Osteocyte (in vitro differentiated cells): Measurements from ENCODE around the gene MAPT. TPM values are rescaled to one million over a fixed set of nuclear protein-coding genes. Genes with fewer than 3 reads are reported as not detected.
"Not testable (repeated sequence)": the region's sequence is repeated elsewhere in the genome, so short reads cannot be mapped to it uniquely, and the experiment has no call there.

Experiments
- DNase-seq: peaks from one replicate; pipeline ENCODE4 v3.0.0; 2021; ENCODE audit warnings: mixed read lengths; ENCODE audit not compliant: unreplicated experiment; ENCODE audit errors: extremely low spot score
- H3K27ac Mint-ChIP-seq: one replicate; pipeline ENCODE4 v1.8.0; 2021; ENCODE audit warnings: mild to moderate bottlenecking, mixed read lengths; ENCODE audit not compliant: unreplicated experiment
- H3K27me3 Mint-ChIP-seq: one replicate; pipeline ENCODE4 v1.8.0; 2021; ENCODE audit warnings: mixed read lengths; ENCODE audit not compliant: unreplicated experiment
- H3K36me3 Mint-ChIP-seq: one replicate; pipeline ENCODE4 v1.8.0; 2021; ENCODE audit warnings: mixed read lengths; ENCODE audit not compliant: unreplicated experiment
- H3K4me1 Mint-ChIP-seq: one replicate; pipeline ENCODE4 v1.8.0; 2021; ENCODE audit warnings: mixed read lengths; ENCODE audit not compliant: unreplicated experiment
- H3K4me3 Mint-ChIP-seq: one replicate; pipeline ENCODE4 v1.8.0; 2021; ENCODE audit warnings: mild to moderate bottlenecking, moderate library complexity, mixed read lengths; ENCODE audit not compliant: unreplicated experiment
- H3K9me3 Mint-ChIP-seq: one replicate; pipeline ENCODE4 v1.8.0; 2021; ENCODE audit warnings: mixed read lengths; ENCODE audit not compliant: unreplicated experiment
- CTCF ChIP-seq: fragments of 200-600 bp; sonication (generic); IDR thresholded peaks from 2 replicates; pipeline ENCODE4 v1.5.0; 2021; ENCODE audit warnings: antibody characterized with exemption, mild to moderate bottlenecking, moderate library complexity
- total RNA-seq: library from RNA; stranded (reverse); gene quantifications from 2 replicates; pipeline ENCODE4 v1.2.1, GENCODE V29; 2021

The MAPT gene
- total RNA-seq, 1 donor from 2014 or later, result 1.6 TPM

GRCh38 chr17:45935710-45936509 lies 41.6 kb downstream of the MAPT start:
- Mint-ChIP-seq H3K27ac (no peak overlapping the region), H3K36me3 (no peaks in the 10 kb centered on the region), H3K9me3 (no peaks in the 10 kb centered on the region), H3K4me1 (no peaks in the 10 kb centered on the region), H3K27me3 (peaks cover 49% of the 10 kb centered on the region), H3K4me3 (no peak overlapping the region)
- no peak for TF ChIP-seq CTCF
- DNase-seq, result no peak

- DNase-seq, result no peak
- no peaks in the 10 kb centered on the region for H3K36me3 Mint-ChIP-seq
- no peaks in the 10 kb centered on the region for H3K4me1 Mint-ChIP-seq
- H3K27ac Mint-ChIP-seq, result no peak overlapping the region
- no peak for TF ChIP-seq CTCF
- peaks cover 48% of the 10 kb centered on the region for H3K27me3 Mint-ChIP-seq
- H3K4me3 Mint-ChIP-seq, result no peak overlapping the region
- H3K9me3 Mint-ChIP-seq, result no peaks in the 10 kb centered on the region
Measured at GRCh38 chr17:45936610-45937009, 42.3 kb downstream of the MAPT start.

GRCh38 chr17:45937186-45937585 lies 42.8 kb downstream of the MAPT start:
- DNase-seq, H3K27ac Mint-ChIP-seq, H3K36me3 Mint-ChIP-seq, H3K4me3 Mint-ChIP-seq, H3K9me3 Mint-ChIP-seq, H3K4me1 Mint-ChIP-seq: not testable (repeated sequence)
- H3K27me3 Mint-ChIP-seq, result peaks cover 51% of the 10 kb centered on the region

GRCh38 chr17:45939395-45939794 lies 45.0 kb downstream of the MAPT start:
- Mint-ChIP-seq H3K9me3 (no peaks in the 10 kb centered on the region), H3K27ac (no peak overlapping the region), H3K4me3 (no peak overlapping the region), H3K36me3 (no peaks in the 10 kb centered on the region), H3K4me1 (no peaks in the 10 kb centered on the region), H3K27me3 (peaks cover 58% of the 10 kb centered on the region)
- no peak for DNase-seq
- TF ChIP-seq CTCF, result no peak

GRCh38 chr17:45940293-45940692 lies 45.9 kb downstream of the MAPT start:
- Mint-ChIP-seq H3K27ac (no peak overlapping the region), H3K27me3 (peaks cover 53% of the 10 kb centered on the region), H3K4me3 (no peak overlapping the region), H3K4me1 (no peaks in the 10 kb centered on the region), H3K36me3 (no peaks in the 10 kb centered on the region), H3K9me3 (no peaks in the 10 kb centered on the region)
- no peak for TF ChIP-seq CTCF
- DNase-seq, result no peak
